ENCODE results near the gene RABGAP1L. TPM values are rescaled to one million over a fixed set of nuclear protein-coding genes. Genes with fewer than 3 reads are reported as not detected.

The RABGAP1L gene
- total and polyA plus RNA-seq, 7 experiments from 2014 or later: 38.4 to 97.4 (median 55.1) TPM

GRCh38 chr1:174996476-174996875 is 837.2 kb downstream of the RABGAP1L start:
- DNase-seq (no peak), ATAC-seq (no peak)
- Histone ChIP-seq H3K4me1 (ENCODE audit: control insufficient read depth in 2 of 2, insufficient read depth in 2 of 2, low read length in 2 of 2) (peaks cover 7 to 9% of the 10 kb centered on the region in 2 donors), H3K4me3 (ENCODE audit: low read length) (no peak overlapping the region), H3K9me3 (ENCODE audit: control insufficient read depth in 2 of 3, low read length in 3 of 3) (no peaks in the 10 kb centered on the region), H3K36me3 (ENCODE audit: control insufficient read depth in 2 of 3, insufficient read depth in 3 of 3, low read length in 3 of 3) (peaks cover 0 to 4% (median 0%) of the 10 kb centered on the region in 3 experiments), H3K27ac (ENCODE audit: low read depth, low read length) (no peak overlapping the region), H3K27me3 (ENCODE audit: control insufficient read depth in 2 of 2, insufficient read depth in 2 of 2, low read length in 2 of 2) (no peaks in the 10 kb centered on the region)
- H3K4me3 Mint-ChIP-seq: no peak overlapping the region
- POLR2A ChIA-PET: interaction anchor here (0.6 to 2.5 kb wide), 7 partner anchors 10 to 112 kb away, joined by 3 to 8 read pairs (median 5); partner anchors contain the start of gene MRPS14
- CTCF ChIA-PET: interaction anchor here (1.0 kb wide), 1 partner anchor 20 kb away, joined by 3 read pairs; no protein-coding TSS in a partner anchor
- H3K36me3 Mint-ChIP-seq: peaks cover 0 to 16% (median 0%) of the 10 kb centered on the region in 5 donors
- no peak overlapping the region for H3K27ac Mint-ChIP-seq
- intact Hi-C loops (cut with micrococcal nuclease): no loop called here
- peaks cover 11 to 21% (median 12%) of the 10 kb centered on the region in 7 donors for H3K4me1 Mint-ChIP-seq
- H3K9me3 Mint-ChIP-seq: no peaks in the 10 kb centered on the region
- no peaks in the 10 kb centered on the region for H3K27me3 Mint-ChIP-seq

GRCh38 chr1:174997041-174997440 is 837.7 kb downstream of the RABGAP1L start:
- Mint-ChIP-seq H3K4me3 (peak overlapping the region in 2 of 10 donors; percentile 0 to 17), H3K4me1 (peaks cover 16 to 26% (median 17%) of the 10 kb centered on the region in 7 donors), H3K27me3 (no peaks in the 10 kb centered on the region), H3K9me3 (no peaks in the 10 kb centered on the region), H3K36me3 (peaks cover 0 to 15% (median 0%) of the 10 kb centered on the region in 5 donors), H3K27ac (peak overlapping the region in 4 of 9 donors; percentile 22 to 85 (median 56))
- Histone ChIP-seq H3K9me3 (ENCODE audit: control insufficient read depth in 2 of 3, low read length in 3 of 3) (no peaks in the 10 kb centered on the region), H3K36me3 (ENCODE audit: control insufficient read depth in 2 of 3, insufficient read depth in 3 of 3, low read length in 3 of 3) (peaks cover 0 to 4% (median 0%) of the 10 kb centered on the region in 3 experiments), H3K4me3 (ENCODE audit: low read length) (no peak overlapping the region), H3K27ac (ENCODE audit: low read depth, low read length) (no peak overlapping the region), H3K4me1 (ENCODE audit: control insufficient read depth in 2 of 2, insufficient read depth in 2 of 2, low read length in 2 of 2) (peaks cover 10% of the 10 kb centered on the region in 2 donors), H3K27me3 (ENCODE audit: control insufficient read depth in 2 of 2, insufficient read depth in 2 of 2, low read length in 2 of 2) (no peaks in the 10 kb centered on the region)
- DNase-seq (no peak), ATAC-seq (no peak)
- POLR2A ChIA-PET: interaction anchor here (0.7 to 2.5 kb wide), 6 partner anchors 25 to 201 kb away, joined by 3 to 8 read pairs (median 4); no protein-coding TSS in a partner anchor
- CTCF ChIA-PET: interaction anchor here (1.0 kb wide), 1 partner anchor 198 kb away, joined by 3 read pairs; no protein-coding TSS in a partner anchor
- intact Hi-C loops (cut with micrococcal nuclease): no loop called here

DNA sequence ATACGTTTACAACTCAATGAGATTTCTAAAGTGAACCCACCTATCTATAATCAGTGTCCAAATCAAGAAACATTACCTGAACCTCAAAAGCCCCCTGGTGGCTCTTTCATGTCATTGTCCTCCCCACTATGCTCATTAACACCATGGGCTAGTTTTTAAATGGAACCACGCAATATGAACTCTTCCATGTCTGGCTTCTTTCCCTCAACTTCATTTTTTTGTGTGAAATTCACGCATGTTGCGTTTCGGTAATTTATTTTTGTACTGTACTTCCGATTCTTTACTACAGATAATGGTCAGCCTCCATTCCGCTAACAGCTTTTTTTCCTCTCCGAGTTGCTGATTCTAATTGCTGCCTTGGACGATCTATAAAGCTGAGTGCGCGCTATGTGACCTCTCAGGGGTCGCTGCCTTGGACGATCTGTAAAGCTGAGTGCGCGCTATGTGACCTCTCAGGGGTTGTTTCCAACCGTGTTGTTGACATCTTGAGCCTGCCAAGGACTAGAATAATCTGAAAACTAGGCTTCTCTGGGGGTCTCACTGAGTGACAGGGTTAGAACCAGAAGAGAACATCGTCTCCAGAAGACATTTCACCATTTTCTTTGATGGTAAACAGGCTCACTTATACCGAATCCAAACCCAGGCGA is 839.4 kb downstream of the RABGAP1L start:
- POLR2A ChIA-PET: interaction anchor here (0.5 to 3.8 kb wide), 40 partner anchors 9 to 977 kb away, joined by 3 to 227 read pairs (median 5); partner anchors contain the start of genes MRPS14 and RC3H1
- H3K27ac ChIP-seq (ENCODE audit: low read depth, low read length): peak overlapping the region; percentile 99
- peaks cover 0 to 4% (median 0%) of the 10 kb centered on the region in 3 experiments for H3K36me3 ChIP-seq (ENCODE audit: control insufficient read depth in 2 of 3, insufficient read depth in 3 of 3, low read length in 3 of 3)
- Mint-ChIP-seq H3K27me3 (no peaks in the 10 kb centered on the region), H3K27ac (no peak overlapping the region), H3K4me3 (no peak overlapping the region), H3K4me1 (peaks cover 31 to 40% (median 33%) of the 10 kb centered on the region in 7 donors), H3K36me3 (peaks cover 0 to 13% (median 0%) of the 10 kb centered on the region in 5 donors), H3K9me3 (no peaks in the 10 kb centered on the region)
- CTCF ChIA-PET: interaction anchor here (0.6 to 3.4 kb wide), 19 partner anchors 9 to 228 kb away, joined by 3 to 22 read pairs (median 4); partner anchors contain the start of gene MRPS14
- intact Hi-C loops (cut with micrococcal nuclease): loop anchor here (1.0 to 2.0 kb wide), 21 partner anchors 8 to 1284 kb away; partner anchors contain the start of genes MRPS14 (in 2 of the 2), RC3H1 (in 2 of the 2), CENPL (in 1 of the 2) and DARS2 (in 1 of the 2)
- no peaks in the 10 kb centered on the region for H3K9me3 ChIP-seq (ENCODE audit: control insufficient read depth in 2 of 3, low read length in 3 of 3)
- ATAC-seq: no peak
- peaks cover 10 to 17% of the 10 kb centered on the region in 2 donors for H3K4me1 ChIP-seq (ENCODE audit: control insufficient read depth in 2 of 2, insufficient read depth in 2 of 2, low read length in 2 of 2)
- peak in 7 of 9 donors; percentile 55 to 69 (median 63) for DNase-seq
- peak overlapping the region; percentile 72 for H3K4me3 ChIP-seq (ENCODE audit: low read length)
- no peaks in the 10 kb centered on the region for H3K27me3 ChIP-seq (ENCODE audit: control insufficient read depth in 2 of 2, insufficient read depth in 2 of 2, low read length in 2 of 2)

GRCh38 chr1:174999216-174999935 is 840.1 kb downstream of the RABGAP1L start:
- Histone ChIP-seq H3K9me3 (ENCODE audit: control insufficient read depth in 2 of 3, low read length in 3 of 3) (no peaks in the 10 kb centered on the region), H3K4me3 (ENCODE audit: low read length) (peak overlapping the region; percentile 72), H3K36me3 (ENCODE audit: control insufficient read depth in 2 of 3, insufficient read depth in 3 of 3, low read length in 3 of 3) (peaks cover 0 to 4% (median 0%) of the 10 kb centered on the region in 3 experiments), H3K27me3 (ENCODE audit: control insufficient read depth in 2 of 2, insufficient read depth in 2 of 2, low read length in 2 of 2) (no peaks in the 10 kb centered on the region), H3K4me1 (ENCODE audit: control insufficient read depth in 2 of 2, insufficient read depth in 2 of 2, low read length in 2 of 2) (peaks cover 10 to 18% of the 10 kb centered on the region in 2 donors), H3K27ac (ENCODE audit: low read depth, low read length) (peak overlapping the region; percentile 99)
- ChIA-PET CTCF (interaction anchor here (0.7 to 3.4 kb wide), 17 partner anchors 10 to 229 kb away, joined by 3 to 22 read pairs (median 5); partner anchors contain the start of gene MRPS14), POLR2A (interaction anchor here (0.5 to 3.8 kb wide), 46 partner anchors 8 to 1285 kb away, joined by 3 to 227 read pairs (median 4); partner anchors contain the start of genes GAS5, KLHL20, MRPS14 and RC3H1)
- DNase-seq (peak; percentile 89 to 99 (median 98)), ATAC-seq (peak; percentile 88)
- intact Hi-C loops (cut with micrococcal nuclease): loop anchor here (1.0 to 2.0 kb wide), 17 partner anchors 9 to 1285 kb away; partner anchors contain the start of genes MRPS14 (in 2 of the 2), RC3H1 (in 2 of the 2), CENPL (in 1 of the 2) and DARS2 (in 1 of the 2)
- H3K27ac Mint-ChIP-seq: no peak overlapping the region
- H3K27me3 Mint-ChIP-seq: no peaks in the 10 kb centered on the region
- H3K4me1 Mint-ChIP-seq: peaks cover 34 to 43% (median 39%) of the 10 kb centered on the region in 7 donors
- peaks cover 0 to 13% (median 0%) of the 10 kb centered on the region in 5 donors for H3K36me3 Mint-ChIP-seq
- H3K4me3 Mint-ChIP-seq: no peak overlapping the region
- H3K9me3 Mint-ChIP-seq: no peaks in the 10 kb centered on the region

GRCh38 chr1:174999936-175000696 is 840.8 kb downstream of the RABGAP1L start, which contains the start of gene CACYBP:
TSS of gene CACYBP (plus strand) at chr1:174999947. CDS start at chr1:175000181, 234 bp downstream.
- intact Hi-C loops (cut with micrococcal nuclease): loop anchor here (1.0 to 2.0 kb wide), 18 partner anchors 8 to 1286 kb away; partner anchors contain the start of genes MRPS14 (in 2 of the 2), RC3H1 (in 2 of the 2), CENPL (in 1 of the 2) and DARS2 (in 1 of the 2)
- Mint-ChIP-seq H3K9me3 (no peaks in the 10 kb centered on the region), H3K27me3 (no peaks in the 10 kb centered on the region), H3K4me3 (no peak within 1 kb of the TSS), H3K4me1 (peaks cover 35 to 46% (median 43%) of the 10 kb centered on the region in 7 donors), H3K27ac (no peak within 1 kb of the TSS), H3K36me3 (peaks cover 0 to 16% (median 0%) of the 10 kb centered on the region in 5 donors)
- CTCF ChIA-PET: interaction anchor here (1.0 to 3.4 kb wide), 4 partner anchors 14 to 116 kb away, joined by 3 to 22 read pairs (median 15); partner anchors contain the start of gene MRPS14
- peak within 1 kb of the TSS; percentile 99 for H3K27ac ChIP-seq (ENCODE audit: low read depth, low read length)
- no peaks in the 10 kb centered on the region for H3K27me3 ChIP-seq (ENCODE audit: control insufficient read depth in 2 of 2, insufficient read depth in 2 of 2, low read length in 2 of 2)
- no peaks in the 10 kb centered on the region for H3K9me3 ChIP-seq (ENCODE audit: control insufficient read depth in 2 of 3, low read length in 3 of 3)
- POLR2A ChIA-PET: interaction anchor here (0.6 to 3.8 kb wide), 33 partner anchors 7 to 1132 kb away, joined by 3 to 227 read pairs (median 5); partner anchors contain the start of genes GAS5, MRPS14, RC3H1 and ZBTB37
- ATAC-seq: no peak
- H3K4me1 ChIP-seq (ENCODE audit: control insufficient read depth in 2 of 2, insufficient read depth in 2 of 2, low read length in 2 of 2): peaks cover 10 to 18% of the 10 kb centered on the region in 2 donors
- H3K36me3 ChIP-seq (ENCODE audit: control insufficient read depth in 2 of 3, insufficient read depth in 3 of 3, low read length in 3 of 3): peaks cover 0 to 6% (median 2%) of the 10 kb centered on the region in 3 experiments
- DNase-seq: peak in 3 of 9 donors; percentile 21 to 58 (median 38)
- H3K4me3 ChIP-seq (ENCODE audit: low read length): peak within 1 kb of the TSS; percentile 72

Measured in naive thymus-derived CD4-positive, alpha-beta T cell (primary cell).